ENCODE data around the gene ZNF780A.
"Not testable (repeated sequence)": the region's sequence is repeated elsewhere in the genome, so short reads cannot be mapped to it uniquely, and the experiment has no call there.

ZNF780A gene

GRCh38 chr19:40116075-40116474 is 25.3 kb upstream of the ZNF780A start:
- Histone ChIP-seq H3K79me2 (ENCODE audit: low read length) (peaks cover 9% of the 10 kb centered on the region), H4K20me1 (ENCODE audit: insufficient read depth, low read length) (no peaks in the 10 kb centered on the region), H3K4me3 (ENCODE audit: low read length) (no peak overlapping the region), H3K36me3 (replicated peaks; ENCODE audit: insufficient read depth, low read length) (no peaks in the 10 kb centered on the region), H3K4me1 (ENCODE audit: low read length) (no peaks in the 10 kb centered on the region), H3K27ac (ENCODE audit: low read length) (no peak overlapping the region), H3K9ac (ENCODE audit: low read length) (no peak overlapping the region), H3K9me2 (replicated peaks; ENCODE audit: insufficient read depth, low read length) (no peaks in the 10 kb centered on the region), H3F3A (ENCODE audit: insufficient read depth, low read length) (no peaks in the 10 kb centered on the region), H3K27me3 (replicated peaks; ENCODE audit: insufficient read depth, low read length) (no peaks in the 10 kb centered on the region), H3K9me3 (replicated peaks; ENCODE audit: insufficient read depth, low read length) (no peaks in the 10 kb centered on the region), H3K4me2 (ENCODE audit: low read depth, low read length) (no peak overlapping the region), H2AFZ (ENCODE audit: low read length) (no peak overlapping the region)
- DNase-seq, result no peak
- TF ChIP-seq CTCF (IDR thresholded peaks at IDR 0.05; ENCODE audit: low read length) (no peak), EZH2phosphoT487 (IDR thresholded peaks at IDR 0.05; ENCODE audit: low read length) (no peak), EZH2 (optimal IDR thresholded peaks at IDR 0.05; ENCODE audit: low read depth, low read length) (no peak)

- not testable (repeated sequence) for H3K4me2 ChIP-seq (ENCODE audit: low read depth, low read length); DNase-seq; H3K9me2 ChIP-seq (replicated peaks; ENCODE audit: insufficient read depth, low read length); H3K9ac ChIP-seq (ENCODE audit: low read length); H3K79me2 ChIP-seq (ENCODE audit: low read length); H4K20me1 ChIP-seq (ENCODE audit: insufficient read depth, low read length); H3F3A ChIP-seq (ENCODE audit: insufficient read depth, low read length); H3K36me3 ChIP-seq (replicated peaks; ENCODE audit: insufficient read depth, low read length); H3K9me3 ChIP-seq (replicated peaks; ENCODE audit: insufficient read depth, low read length); H3K27ac ChIP-seq (ENCODE audit: low read length); H3K4me1 ChIP-seq (ENCODE audit: low read length); H3K27me3 ChIP-seq (replicated peaks; ENCODE audit: insufficient read depth, low read length); H2AFZ ChIP-seq (ENCODE audit: low read length); H3K4me3 ChIP-seq (ENCODE audit: low read length)
These were observed 23.4 kb upstream of the ZNF780A start for GRCh38 chr19:40114119-40114518.

- DNase-seq; H3K79me2 ChIP-seq (ENCODE audit: low read length); H3K9me3 ChIP-seq (replicated peaks; ENCODE audit: insufficient read depth, low read length); H3K9ac ChIP-seq (ENCODE audit: low read length); H3K27ac ChIP-seq (ENCODE audit: low read length); H3K27me3 ChIP-seq (replicated peaks; ENCODE audit: insufficient read depth, low read length); H4K20me1 ChIP-seq (ENCODE audit: insufficient read depth, low read length); H2AFZ ChIP-seq (ENCODE audit: low read length); H3F3A ChIP-seq (ENCODE audit: insufficient read depth, low read length); H3K9me2 ChIP-seq (replicated peaks; ENCODE audit: insufficient read depth, low read length); H3K4me2 ChIP-seq (ENCODE audit: low read depth, low read length); H3K4me3 ChIP-seq (ENCODE audit: low read length); H3K4me1 ChIP-seq (ENCODE audit: low read length); H3K36me3 ChIP-seq (replicated peaks; ENCODE audit: insufficient read depth, low read length): not testable (repeated sequence)
These were observed 21.5 kb upstream of the ZNF780A start for GRCh38 chr19:40112271-40112670.

- H3K36me3 ChIP-seq (replicated peaks; ENCODE audit: insufficient read depth, low read length), result no peaks in the 10 kb centered on the region
These were observed 19.8 kb upstream of the ZNF780A start for GRCh38 chr19:40110570-40110969.

More at GRCh38 chr19:40110570-40110969, 19.8 kb upstream of the ZNF780A start:
- no peaks in the 10 kb centered on the region for H3K9me3 ChIP-seq (replicated peaks; ENCODE audit: insufficient read depth, low read length)
- H3F3A ChIP-seq (ENCODE audit: insufficient read depth, low read length), result no peaks in the 10 kb centered on the region
- no peak overlapping the region for H3K27ac ChIP-seq (ENCODE audit: low read length)
- no peaks in the 10 kb centered on the region for H4K20me1 ChIP-seq (ENCODE audit: insufficient read depth, low read length)
- H3K4me2 ChIP-seq (ENCODE audit: low read depth, low read length), result no peak overlapping the region
- H3K9me2 ChIP-seq (replicated peaks; ENCODE audit: insufficient read depth, low read length), result no peaks in the 10 kb centered on the region
- no peak for DNase-seq
- no peak overlapping the region for H3K4me3 ChIP-seq (ENCODE audit: low read length)
- no peaks in the 10 kb centered on the region for H3K79me2 ChIP-seq (ENCODE audit: low read length)
- no peaks in the 10 kb centered on the region for H3K27me3 ChIP-seq (replicated peaks; ENCODE audit: insufficient read depth, low read length)
- no peaks in the 10 kb centered on the region for H3K4me1 ChIP-seq (ENCODE audit: low read length)
- H2AFZ ChIP-seq (ENCODE audit: low read length), result no peak overlapping the region
- H3K9ac ChIP-seq (ENCODE audit: low read length), result no peak overlapping the region
- no peak for TF ChIP-seq CTCF (IDR thresholded peaks at IDR 0.05; ENCODE audit: low read length)
- TF ChIP-seq EZH2phosphoT487 (IDR thresholded peaks at IDR 0.05; ENCODE audit: low read length), result no peak
- TF ChIP-seq EZH2 (optimal IDR thresholded peaks at IDR 0.05; ENCODE audit: low read depth, low read length), result no peak
